Glomerular endothelial cell (primary cell): ENCODE measurements around the gene ZNF821. TPM values are rescaled to one million over a fixed set of nuclear protein-coding genes. Genes with fewer than 3 reads are reported as not detected.
"Not testable (repeated sequence)": the region's sequence is repeated elsewhere in the genome, so short reads cannot be mapped to it uniquely, and the experiment has no call there.

ENCODE experiments used
- DNase-seq: peaks from one replicate; pipeline ENCODE4 v3.0.0-alpha.2; 2011; ENCODE audit warnings: low read depth, low spot score; ENCODE audit errors: extremely low read depth
- total RNA-seq: library from RNA; depleted of rRNA; stranded (reverse); fragments of >200 nt; gene quantifications from 2 replicates; pipeline ENCODE4 v1.2.3, GENCODE V29; 2015

Gene ZNF821
- total RNA-seq, 1 donor from 2014 or later: 9.0 TPM

DNA sequence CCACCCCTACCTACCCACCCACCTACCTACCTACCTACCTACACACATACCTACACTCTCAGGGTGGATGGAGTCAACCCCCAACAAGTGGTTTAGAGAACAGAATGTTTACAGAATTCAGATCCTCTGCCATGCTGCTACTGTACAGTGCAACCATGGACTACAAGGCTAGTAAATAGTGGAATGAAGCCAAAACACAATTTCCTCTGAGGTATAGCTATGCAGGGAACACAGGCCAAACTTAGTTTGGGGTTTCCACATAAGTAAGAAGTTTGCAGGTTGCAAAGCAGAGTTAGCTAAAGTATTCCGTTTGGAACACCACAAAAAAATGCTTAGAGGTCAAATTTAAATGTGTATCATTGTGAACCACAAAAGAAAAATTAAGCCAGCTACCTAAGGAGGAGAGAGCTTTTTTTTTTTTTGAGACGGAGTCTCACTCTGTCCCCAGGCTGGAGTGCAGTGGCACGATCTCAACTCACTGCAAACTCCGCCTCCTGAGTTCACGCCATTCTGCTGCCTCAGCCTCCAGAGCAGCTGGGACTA is 72.7 kb downstream of the ZNF821 start:
- DNase-seq: no peak

GRCh38 chr16:71810155-71810530 is 73.8 kb downstream of the ZNF821 start:
- DNase-seq: not testable (repeated sequence)

Other genes starting within 250 kb of the ZNF821 start
- 6.1 and 8.3 TPM in 2 replicates for gene PHLPP2, start 159.5 kb downstream of the ZNF821 start, total RNA-seq
- gene AP1G1, start 75.3 kb downstream of the ZNF821 start, total RNA-seq: 51.9 and 75.7 TPM in 2 replicates
- 26.1 and 26.9 TPM in 2 replicates for gene ATXN1L, start 38.2 kb downstream of the ZNF821 start, total RNA-seq
- 173 and 192 TPM in 2 replicates for gene IST1, start 11.3 kb upstream of the ZNF821 start, total RNA-seq
- gene PKD1L3, start 116.2 kb upstream of the ZNF821 start, total RNA-seq: not detected in 2 replicates
- 2.7 and 3.6 TPM in 2 replicates for gene DHODH, start 124.6 kb upstream of the ZNF821 start, total RNA-seq
- gene HP, start 170.3 kb upstream of the ZNF821 start, total RNA-seq: not detected in 2 replicates
- not detected in 2 replicates for gene HPR, start 179.0 kb upstream of the ZNF821 start, total RNA-seq
- gene TXNL4B, start 209.4 kb upstream of the ZNF821 start, total RNA-seq: 6.0 and 6.2 TPM in 2 replicates
- 44.7 and 52.7 TPM in 2 replicates for gene DHX38, start 209.7 kb upstream of the ZNF821 start, total RNA-seq